ENCODE measurements around the gene CACNG4. TPM values are rescaled to one million over a fixed set of nuclear protein-coding genes. Genes with fewer than 3 reads are reported as not detected.

Gene CACNG4
- total RNA-seq, 3 donors from 2014 or later = 0.07 to 0.47 (median 0.26) TPM

DNA sequence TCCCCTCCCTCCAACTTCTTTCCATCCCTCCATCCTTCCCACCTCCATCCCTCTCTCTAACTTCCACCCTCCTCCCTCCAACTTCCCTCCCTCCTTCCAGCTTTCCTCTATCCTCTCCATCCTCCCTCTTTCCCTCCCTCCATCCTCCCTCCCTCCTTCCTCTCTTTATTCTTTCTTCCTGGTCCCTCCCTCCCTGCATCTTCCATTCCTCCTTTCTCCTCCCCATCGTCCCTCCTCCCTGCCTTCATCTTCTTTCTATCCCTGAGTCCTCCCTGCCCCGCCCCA lies 11.8 kb downstream of the CACNG4 start:
- DNase-seq = no peak
- Histone ChIP-seq H3K36me3 (ENCODE audit: low read depth) (no peaks in the 10 kb centered on the region), H3K4me3 (no peak overlapping the region), H3K9me3 (no peaks in the 10 kb centered on the region), H3K4me1 (ENCODE audit: low read depth) (no peaks in the 10 kb centered on the region)
- TF ChIP-seq, protein P1, sequence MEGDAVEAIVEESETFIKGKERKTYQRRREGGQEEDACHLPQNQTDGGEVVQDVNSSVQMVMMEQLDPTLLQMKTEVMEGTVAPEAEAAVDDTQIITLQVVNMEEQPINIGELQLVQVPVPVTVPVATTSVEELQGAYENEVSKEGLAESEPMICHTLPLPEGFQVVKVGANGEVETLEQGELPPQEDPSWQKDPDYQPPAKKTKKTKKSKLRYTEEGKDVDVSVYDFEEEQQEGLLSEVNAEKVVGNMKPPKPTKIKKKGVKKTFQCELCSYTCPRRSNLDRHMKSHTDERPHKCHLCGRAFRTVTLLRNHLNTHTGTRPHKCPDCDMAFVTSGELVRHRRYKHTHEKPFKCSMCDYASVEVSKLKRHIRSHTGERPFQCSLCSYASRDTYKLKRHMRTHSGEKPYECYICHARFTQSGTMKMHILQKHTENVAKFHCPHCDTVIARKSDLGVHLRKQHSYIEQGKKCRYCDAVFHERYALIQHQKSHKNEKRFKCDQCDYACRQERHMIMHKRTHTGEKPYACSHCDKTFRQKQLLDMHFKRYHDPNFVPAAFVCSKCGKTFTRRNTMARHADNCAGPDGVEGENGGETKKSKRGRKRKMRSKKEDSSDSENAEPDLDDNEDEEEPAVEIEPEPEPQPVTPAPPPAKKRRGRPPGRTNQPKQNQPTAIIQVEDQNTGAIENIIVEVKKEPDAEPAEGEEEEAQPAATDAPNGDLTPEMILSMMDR (IDR thresholded peaks at IDR 0.05) = no peak
- intact Hi-C loops (cut with DNase I, micrococcal nuclease) = no loop called here
- no peak for ATAC-seq

DNA sequence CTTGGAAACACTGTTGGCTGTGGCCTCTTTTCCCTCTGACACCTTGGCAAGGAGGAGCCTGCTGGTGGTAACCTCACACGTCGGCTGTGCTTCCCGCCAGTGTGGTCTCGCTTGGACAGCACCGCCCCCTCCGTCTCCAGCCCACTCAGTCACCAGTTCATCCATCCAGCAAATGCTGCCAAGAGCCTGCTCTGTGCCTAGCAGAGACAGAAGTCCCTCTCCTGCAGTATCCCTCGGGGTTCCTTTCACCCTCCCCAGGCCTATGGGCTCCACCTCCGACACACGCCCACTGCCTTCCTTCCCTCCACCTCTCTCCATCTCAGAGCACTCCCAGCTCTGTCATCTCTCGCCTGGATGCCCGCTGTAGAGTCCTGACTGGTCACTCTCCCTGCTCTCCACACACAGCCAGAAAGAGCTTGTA lies 12.3 kb downstream of the CACNG4 start:
- DNase-seq (no peak), ATAC-seq (no peak)
- Histone ChIP-seq H3K4me1 (ENCODE audit: low read depth) (no peaks in the 10 kb centered on the region), H3K4me3 (no peak overlapping the region), H3K9me3 (no peaks in the 10 kb centered on the region), H3K36me3 (ENCODE audit: low read depth) (no peaks in the 10 kb centered on the region)
- TF ChIP-seq, protein P1 (IDR thresholded peaks at IDR 0.05) = no peak
- intact Hi-C loops (cut with DNase I, micrococcal nuclease) = no loop called here

DNA sequence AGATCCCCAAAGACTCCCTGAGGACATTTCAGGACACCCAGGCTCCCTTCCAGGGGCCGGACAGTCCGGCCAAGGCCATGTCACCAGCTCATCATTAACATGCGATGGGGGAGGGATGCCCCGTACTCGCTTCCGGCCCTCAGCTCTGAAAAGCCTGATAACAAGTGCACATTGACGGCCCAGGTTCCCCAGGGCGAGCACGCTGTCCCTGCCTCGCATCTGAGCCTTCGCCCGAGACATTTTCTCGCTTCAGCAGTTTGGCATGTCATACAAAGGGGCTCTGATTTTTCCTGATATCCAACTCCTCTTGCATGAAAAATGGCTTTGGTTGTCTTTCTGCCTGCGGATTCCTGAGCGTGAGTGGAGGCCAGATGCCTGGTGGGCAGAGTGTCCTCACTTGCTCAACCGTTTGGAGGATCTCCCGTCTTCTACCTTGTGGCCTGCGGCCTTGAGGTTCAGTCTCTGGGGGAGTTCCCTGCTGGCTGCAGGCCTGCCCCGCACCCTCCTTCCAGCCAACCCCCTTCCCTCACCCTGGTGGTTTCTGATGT lies 14.1 kb downstream of the CACNG4 start:
- Histone ChIP-seq H3K9me3 (no peaks in the 10 kb centered on the region), H3K4me3 (no peak overlapping the region), H3K4me1 (ENCODE audit: low read depth) (no peaks in the 10 kb centered on the region), H3K36me3 (ENCODE audit: low read depth) (no peaks in the 10 kb centered on the region)
- ATAC-seq = no peak
- intact Hi-C loops (cut with DNase I, micrococcal nuclease) = no loop called here
- TF ChIP-seq, protein P1 (IDR thresholded peaks at IDR 0.05) = no peak
- DNase-seq = no peak

DNA sequence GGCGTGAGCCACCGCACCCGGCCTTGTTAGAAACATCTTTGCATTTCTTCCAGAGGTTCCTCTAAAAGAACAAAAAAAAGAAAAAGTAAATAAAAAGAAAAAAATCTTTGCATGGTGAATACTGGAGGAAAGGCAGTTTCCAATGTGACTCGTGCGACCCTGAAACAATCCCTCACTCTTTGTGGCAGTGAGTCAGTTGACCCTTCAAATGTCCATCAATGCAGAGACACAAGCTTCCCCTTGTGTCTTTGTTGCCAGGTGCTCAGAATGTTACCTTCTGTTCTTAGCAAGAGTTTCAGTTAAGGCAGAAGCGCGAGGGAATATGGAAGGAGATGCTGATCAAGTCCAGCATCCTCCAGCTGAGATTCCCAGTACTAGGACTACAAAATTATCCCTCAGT lies 16.4 kb downstream of the CACNG4 start:
- intact Hi-C loops (cut with DNase I, micrococcal nuclease) = no loop called here
- TF ChIP-seq, protein P1 (IDR thresholded peaks at IDR 0.05) = no peak
- no peak for ATAC-seq
- Histone ChIP-seq H3K4me1 (ENCODE audit: low read depth) (no peaks in the 10 kb centered on the region), H3K4me3 (no peak overlapping the region), H3K9me3 (no peaks in the 10 kb centered on the region), H3K36me3 (ENCODE audit: low read depth) (no peaks in the 10 kb centered on the region)
- no peak for DNase-seq

DNA sequence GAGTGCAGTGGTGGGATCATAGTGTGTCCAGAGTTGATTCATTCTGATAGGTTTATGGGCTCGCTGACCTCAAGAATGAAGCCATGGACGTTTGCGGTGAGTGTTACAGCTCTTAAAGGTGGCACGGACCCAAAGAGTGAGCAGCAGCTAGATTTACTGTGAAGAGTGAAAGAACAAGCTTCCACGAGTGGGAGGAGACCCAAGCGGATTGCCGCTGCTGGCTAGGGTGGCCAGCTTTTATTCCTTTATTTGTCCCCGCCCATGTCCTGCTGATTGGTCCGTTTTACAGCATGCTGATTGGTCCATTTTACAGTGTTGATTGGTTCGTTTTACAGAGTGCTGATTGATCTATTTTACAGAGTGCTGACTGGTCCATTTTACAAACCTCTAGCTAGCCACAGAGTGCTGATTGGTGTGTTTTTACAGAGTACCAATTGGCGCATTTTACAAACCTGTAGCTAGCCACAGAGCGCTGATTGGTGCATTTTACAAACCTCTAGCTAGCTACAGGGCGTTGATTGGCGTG lies 17.5 kb downstream of the CACNG4 start:
- no peaks in the 10 kb centered on the region for H3K36me3 ChIP-seq (ENCODE audit: low read depth)

More for the DNA sequence above, 17.5 kb downstream of the CACNG4 start:
- H3K4me3 ChIP-seq = no peak overlapping the region
- intact Hi-C loops (cut with DNase I, micrococcal nuclease) = no loop called here
- ATAC-seq (no peak), DNase-seq (no peak)
- no peaks in the 10 kb centered on the region for H3K9me3 ChIP-seq
- TF ChIP-seq, protein P1 (IDR thresholded peaks at IDR 0.05) = no peak
- H3K4me1 ChIP-seq (ENCODE audit: low read depth) = no peaks in the 10 kb centered on the region

Measured in mucosa of descending colon (tissue), 3 donors.